ENCODE measurements around the gene AGAP2.
A peak's percentile ranks its signal among the peaks of the same experiment; 100 is the strongest.

The AGAP2 gene

GRCh38 chr12:57751788-57752667, 13.5 kb upstream of the AGAP2 start, which contains the start of gene CDK4 (continued):
- TF ChIP-seq WT1 (tag by site-specific recombination; IDR thresholded peaks at IDR 0.05) (peak; percentile 74), ZNF701 (tag by site-specific recombination; IDR thresholded peaks at IDR 0.05) (no peak), MYNN (tag by site-specific recombination; IDR thresholded peaks at IDR 0.05; ENCODE audit: borderline replicate concordance) (0 out of 2 replicates have a peak, but pooled peaks have one; percentile 37), ZNF501 (tag by site-specific recombination; IDR thresholded peaks at IDR 0.05) (peak; percentile 80), ZNF654 (tag by site-specific recombination; IDR thresholded peaks at IDR 0.05; ENCODE audit: low read depth) (no peak), ZNF548 (tag by site-specific recombination; IDR thresholded peaks at IDR 0.05) (no peak), ZNF670 (tag by site-specific recombination; IDR thresholded peaks at IDR 0.05; ENCODE audit: low read depth) (no peak), ZNF560 (tag by site-specific recombination; IDR thresholded peaks at IDR 0.05; ENCODE audit: borderline replicate concordance) (no peak), PRDM1 (tag by site-specific recombination; IDR thresholded peaks at IDR 0.05) (no peak), ZBTB8A (tag by site-specific recombination; IDR thresholded peaks at IDR 0.05) (peak; percentile 66), ZNF354C (tag by site-specific recombination; IDR thresholded peaks at IDR 0.05; ENCODE audit: borderline replicate concordance, low read depth) (no peak), PRDM6 (tag by site-specific recombination; IDR thresholded peaks at IDR 0.05) (no peak; the same call in 1 of the 2 replicates), ZNF335 (tag by site-specific recombination; conservative IDR thresholded peaks at IDR 0.05) (peak; percentile 70), ZBTB21 (tag by site-specific recombination; IDR thresholded peaks at IDR 0.05) (peak; percentile 36; the same call in 1 of the 2 replicates), ZBTB26 (tag by site-specific recombination; optimal IDR thresholded peaks at IDR 0.05) (peak; percentile 79), ZXDB (tag by site-specific recombination; IDR thresholded peaks at IDR 0.05) (peak; percentile 92), ZNF624 (tag by site-specific recombination; IDR thresholded peaks at IDR 0.05) (no peak), ZNF311 (tag by site-specific recombination; IDR thresholded peaks at IDR 0.05; ENCODE audit: borderline replicate concordance) (no peak), ZNF830 (tag by site-specific recombination; IDR thresholded peaks at IDR 0.05; ENCODE audit: low read depth) (no peak), ZNF221 (tag by site-specific recombination; IDR thresholded peaks at IDR 0.05; ENCODE audit: borderline replicate concordance) (no peak), ZNF132 (tag by site-specific recombination; IDR thresholded peaks at IDR 0.05; ENCODE audit: borderline replicate concordance) (no peak), OVOL3 (tag by site-specific recombination; IDR thresholded peaks at IDR 0.05) (no peak), ZNF341 (tag by site-specific recombination; IDR thresholded peaks at IDR 0.05; ENCODE audit: low read depth) (peak; percentile 63; the same call in 1 of the 2 replicates), ZBTB6 (tag by site-specific recombination; IDR thresholded peaks at IDR 0.05) (0 out of 2 replicates have a peak, but pooled peaks have one; percentile 26), ZNF223 (tag by site-specific recombination; IDR thresholded peaks at IDR 0.05) (no peak), KLF10 (tag by site-specific recombination; IDR thresholded peaks at IDR 0.05) (peak; percentile 99), ZNF585B (tag by site-specific recombination; IDR thresholded peaks at IDR 0.05) (no peak), ZNF174 (tag by site-specific recombination; IDR thresholded peaks at IDR 0.05) (no peak), KLF17 (tag by site-specific recombination; IDR thresholded peaks at IDR 0.05) (peak; percentile 82), OSR2 (tag by site-specific recombination; IDR thresholded peaks at IDR 0.05) (0 out of 2 replicates have a peak, but pooled peaks have one; percentile 35), SCRT1 (tag by site-specific recombination; IDR thresholded peaks at IDR 0.05; ENCODE audit: borderline replicate concordance) (no peak), ZNF660 (tag by site-specific recombination; IDR thresholded peaks at IDR 0.05) (peak; percentile 87; the same call in 1 of the 2 replicates), ZNF639 (tag by site-specific recombination; IDR thresholded peaks at IDR 0.05) (0 out of 2 replicates have a peak, but pooled peaks have one; percentile 46), ZNF366 (tag by site-specific recombination; conservative IDR thresholded peaks at IDR 0.05) (peak; percentile 61; the same call in 1 of the 2 replicates)
